ENCODE results near the gene CHST5.

GRCh38 chr16:75572864-75573542 is 37.1 kb upstream of the CHST5 start:
- TF ChIP-seq, protein P1, sequence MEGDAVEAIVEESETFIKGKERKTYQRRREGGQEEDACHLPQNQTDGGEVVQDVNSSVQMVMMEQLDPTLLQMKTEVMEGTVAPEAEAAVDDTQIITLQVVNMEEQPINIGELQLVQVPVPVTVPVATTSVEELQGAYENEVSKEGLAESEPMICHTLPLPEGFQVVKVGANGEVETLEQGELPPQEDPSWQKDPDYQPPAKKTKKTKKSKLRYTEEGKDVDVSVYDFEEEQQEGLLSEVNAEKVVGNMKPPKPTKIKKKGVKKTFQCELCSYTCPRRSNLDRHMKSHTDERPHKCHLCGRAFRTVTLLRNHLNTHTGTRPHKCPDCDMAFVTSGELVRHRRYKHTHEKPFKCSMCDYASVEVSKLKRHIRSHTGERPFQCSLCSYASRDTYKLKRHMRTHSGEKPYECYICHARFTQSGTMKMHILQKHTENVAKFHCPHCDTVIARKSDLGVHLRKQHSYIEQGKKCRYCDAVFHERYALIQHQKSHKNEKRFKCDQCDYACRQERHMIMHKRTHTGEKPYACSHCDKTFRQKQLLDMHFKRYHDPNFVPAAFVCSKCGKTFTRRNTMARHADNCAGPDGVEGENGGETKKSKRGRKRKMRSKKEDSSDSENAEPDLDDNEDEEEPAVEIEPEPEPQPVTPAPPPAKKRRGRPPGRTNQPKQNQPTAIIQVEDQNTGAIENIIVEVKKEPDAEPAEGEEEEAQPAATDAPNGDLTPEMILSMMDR (IDR thresholded peaks at IDR 0.05), result no peak
- TF ChIP-seq POLR2A (IDR thresholded peaks at IDR 0.05), result no peak

Data from adrenal gland (tissue), 5 donors.